ENCODE results near the gene IFFO2. TPM values are rescaled to one million over a fixed set of nuclear protein-coding genes. Genes with fewer than 3 reads are reported as not detected.

IFFO2 gene
- total RNA-seq, 4 donors from 2014 or later, result 5.0 to 145 (median 13.6) TPM

GRCh38 chr1:18891426-18891780 lies 65.1 kb downstream of the IFFO2 start:
- no peak for TF ChIP-seq POLR2A (IDR thresholded peaks at IDR 0.05)
- no peak for TF ChIP-seq EP300 (IDR thresholded peaks at IDR 0.05; ENCODE audit: low read depth)
- TF ChIP-seq POLR2AphosphoS5 (IDR thresholded peaks at IDR 0.05), result no peak
- TF ChIP-seq CTCF (IDR thresholded peaks at IDR 0.05), result no peak
- Histone ChIP-seq H3K4me3 (no peak overlapping the region), H3K36me3 (no peaks in the 10 kb centered on the region), H3K9me3 (no peaks in the 10 kb centered on the region), H3K27ac (no peak overlapping the region), H3K4me1 (no peaks in the 10 kb centered on the region), H3K27me3 (no peaks in the 10 kb centered on the region)
- intact Hi-C loops (cut with DNase I; ENCODE audit: low total_unique reads), result no loop called here
- in situ Hi-C loops (cut with MboI; ENCODE audit: low pct_ligation_motif_present in 1 of 4, low pct_unique_long_range_greater_than_20kb in 1 of 4, low sequenced_read_pairs in 3 of 4), result no loop called here
- DNase-seq, result no peak
- 88 to 89% methylated on average over 7 of the region's 7 CpGs for WGBS, 2 donors (ENCODE audit: low coverage in 1 of 2)

- H3K4me1 ChIP-seq, result no peaks in the 10 kb centered on the region
- H3K36me3 ChIP-seq, result no peaks in the 10 kb centered on the region
- H3K4me3 ChIP-seq, result no peak overlapping the region
- no peaks in the 10 kb centered on the region for H3K27me3 ChIP-seq
- TF ChIP-seq POLR2AphosphoS5 (IDR thresholded peaks at IDR 0.05) (no peak), CTCF (IDR thresholded peaks at IDR 0.05) (no peak), EP300 (IDR thresholded peaks at IDR 0.05; ENCODE audit: low read depth) (no peak)
- no peaks in the 10 kb centered on the region for H3K9me3 ChIP-seq
- intact Hi-C loops (cut with DNase I; ENCODE audit: low total_unique reads), result no loop called here
- in situ Hi-C loops (cut with MboI; ENCODE audit: low pct_ligation_motif_present in 1 of 4, low pct_unique_long_range_greater_than_20kb in 1 of 4, low sequenced_read_pairs in 3 of 4), result no loop called here
- WGBS, 2 donors (ENCODE audit: low coverage in 1 of 2), result 67 to 73% methylated on average over 3 to 6 of the region's 6 CpGs
- H3K27ac ChIP-seq, result no peak overlapping the region
- no peak for DNase-seq
Measured at GRCh38 chr1:18890706-18891425, 65.6 kb downstream of the IFFO2 start.

DNA sequence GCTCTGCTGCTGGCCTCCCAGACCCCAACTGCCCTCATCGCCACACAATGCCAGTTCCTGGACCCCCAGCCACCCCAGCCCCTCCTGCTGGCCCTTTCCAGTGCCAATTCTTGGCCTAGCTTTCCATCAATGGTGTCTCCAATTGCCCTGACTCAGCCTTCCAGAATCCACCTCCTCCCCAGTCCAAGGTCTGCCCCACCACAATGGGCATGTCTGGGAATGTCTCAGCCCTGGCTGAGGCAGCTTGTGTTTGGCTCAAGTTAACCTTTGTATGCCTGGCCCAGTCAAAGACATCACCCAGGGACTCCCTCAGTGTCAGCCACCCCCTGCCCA lies 70.5 kb downstream of the IFFO2 start:
- no peaks in the 10 kb centered on the region for H3K36me3 ChIP-seq
- no peaks in the 10 kb centered on the region for H3K9me3 ChIP-seq
- DNase-seq, result no peak
- in situ Hi-C loops (cut with MboI; ENCODE audit: low pct_ligation_motif_present in 1 of 4, low pct_unique_long_range_greater_than_20kb in 1 of 4, low sequenced_read_pairs in 3 of 4), result loop anchor here in 1 of 4 donors (10.0 kb wide), 1 partner anchor 219 kb away; no protein-coding TSS in a partner anchor
- intact Hi-C loops (cut with DNase I; ENCODE audit: low total_unique reads), result loop anchor here (10.0 kb wide), 1 partner anchor 209 kb away; no protein-coding TSS in a partner anchor
- 96% methylated on average over 1 of the region's 1 CpG; no CpG with 5 or more reads in 1 of the 2 donors for WGBS, 2 donors (ENCODE audit: low coverage in 1 of 2)
- H3K27ac ChIP-seq, result no peak overlapping the region
- no peak overlapping the region for H3K4me3 ChIP-seq
- H3K27me3 ChIP-seq, result no peaks in the 10 kb centered on the region
- no peaks in the 10 kb centered on the region for H3K4me1 ChIP-seq
- TF ChIP-seq CTCF (IDR thresholded peaks at IDR 0.05) (no peak), EP300 (IDR thresholded peaks at IDR 0.05; ENCODE audit: low read depth) (no peak), POLR2AphosphoS5 (IDR thresholded peaks at IDR 0.05) (no peak), POLR2A (IDR thresholded peaks at IDR 0.05) (no peak)

DNA sequence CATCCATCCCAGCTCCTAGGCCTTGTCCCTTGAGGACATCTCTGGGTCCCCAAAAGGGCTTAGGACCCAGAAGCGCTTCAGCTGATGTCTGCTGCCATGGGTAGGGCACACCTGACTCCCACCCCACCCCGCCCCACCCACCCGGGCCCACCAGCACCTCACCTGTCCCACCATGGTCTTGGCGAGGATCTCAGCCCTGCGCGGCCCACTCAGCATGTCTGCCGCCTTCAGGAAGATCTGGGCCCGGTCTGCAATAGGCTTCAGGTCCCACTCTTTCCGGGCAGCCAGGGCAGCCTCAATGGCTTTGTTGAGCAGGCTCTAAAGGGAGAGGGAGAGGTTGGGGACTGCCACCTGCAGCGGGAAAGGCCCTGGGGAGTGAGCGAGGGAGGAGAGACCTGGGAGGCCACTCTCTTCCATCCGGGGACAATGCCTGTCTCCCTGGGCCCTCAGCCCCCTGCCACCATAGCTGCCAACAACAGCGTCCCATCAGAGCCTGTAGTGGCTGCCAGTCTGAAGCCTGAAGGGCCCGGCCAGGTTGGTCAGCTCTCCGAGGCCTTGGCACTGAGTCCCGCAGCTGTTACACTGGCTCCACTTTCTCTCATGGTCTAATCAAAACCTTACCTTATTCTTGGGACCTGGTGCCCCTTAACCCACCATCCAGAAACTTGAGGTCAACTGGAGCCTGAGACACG lies 71.0 kb downstream of the IFFO2 start:
- in situ Hi-C loops (cut with MboI; ENCODE audit: low pct_ligation_motif_present in 1 of 4, low pct_unique_long_range_greater_than_20kb in 1 of 4, low sequenced_read_pairs in 3 of 4), result loop anchor here in 1 of 4 donors (10.0 kb wide), 1 partner anchor 219 kb away; no protein-coding TSS in a partner anchor
- no peaks in the 10 kb centered on the region for H3K27me3 ChIP-seq
- intact Hi-C loops (cut with DNase I; ENCODE audit: low total_unique reads), result loop anchor here (10.0 kb wide), 1 partner anchor 209 kb away; no protein-coding TSS in a partner anchor
- no peaks in the 10 kb centered on the region for H3K4me1 ChIP-seq
- 91% methylated on average over 16 of the region's 17 CpGs; no CpG with 5 or more reads in 1 of the 2 donors for whole genome bisulfite sequencing, 2 donors (ENCODE audit: low coverage in 1 of 2)
- H3K9me3 ChIP-seq, result no peaks in the 10 kb centered on the region
- no peak overlapping the region for H3K4me3 ChIP-seq
- TF ChIP-seq EP300 (IDR thresholded peaks at IDR 0.05; ENCODE audit: low read depth) (no peak), POLR2AphosphoS5 (IDR thresholded peaks at IDR 0.05) (no peak), POLR2A (IDR thresholded peaks at IDR 0.05) (no peak), CTCF (IDR thresholded peaks at IDR 0.05) (no peak)
- DNase-seq, result no peak
- H3K36me3 ChIP-seq, result no peaks in the 10 kb centered on the region
- H3K27ac ChIP-seq, result no peak overlapping the region

Data from transverse colon (tissue), 4 donors.